HTR-8/SVneo (cell line): ENCODE data around the gene MPP3.
"Not testable (repeated sequence)": the region's sequence is repeated elsewhere in the genome, so short reads cannot be mapped to it uniquely, and the experiment has no call there.

Experiments
- DNase-seq: peaks from one replicate; pipeline ENCODE4 v3.0.0; 2011; ENCODE audit warnings: low spot score, mixed read lengths; ENCODE audit not compliant: insufficient read length
- FAIRE-seq: peaks from 2 replicates; lab custom pipeline; 2011; peaks lifted over from hg19 to GRCh38; lab: Jason Lieb, UNC

MPP3 gene

DNA sequence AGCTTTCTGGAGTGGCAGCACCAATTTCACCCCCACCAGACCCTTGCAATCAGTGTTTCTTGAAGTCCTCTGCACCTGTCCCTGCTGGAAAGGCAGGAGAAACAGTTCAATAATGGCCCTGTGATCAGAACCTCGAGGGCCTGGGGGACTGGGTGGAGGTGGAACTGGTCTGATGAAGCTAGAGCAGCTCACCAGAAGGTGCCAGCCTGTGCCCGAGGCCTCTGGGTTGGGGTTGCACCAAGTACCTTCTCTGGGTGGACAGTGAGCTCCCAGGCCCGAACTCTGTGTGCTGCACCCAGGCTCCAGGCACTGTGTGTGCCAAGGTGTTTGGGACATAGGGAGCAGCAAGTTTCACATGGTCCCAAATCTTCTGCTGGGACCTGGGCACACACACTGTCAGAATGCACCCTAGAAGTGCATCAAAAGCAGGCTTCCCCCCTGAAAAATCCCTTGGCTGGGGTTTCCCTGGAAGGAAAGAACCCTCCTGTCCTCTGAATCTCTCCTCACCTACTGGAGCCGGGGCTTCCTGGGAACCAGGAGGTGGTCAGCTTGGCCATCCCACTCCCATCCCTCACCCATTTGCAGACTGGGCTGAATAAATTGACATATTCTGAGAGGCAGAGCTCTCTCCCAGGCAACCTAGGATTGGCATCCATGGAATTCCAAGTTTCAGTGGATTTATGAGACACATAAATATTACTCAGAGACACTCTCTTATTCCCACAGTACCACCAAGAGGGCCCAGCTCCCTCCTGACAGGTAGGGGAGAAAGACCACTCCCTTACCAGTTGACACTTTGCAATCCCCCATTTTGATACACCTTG, 31.4 kb upstream of the MPP3 start:
- FAIRE-seq (peak; percentile 40), DNase-seq (peak; percentile 52)

DNA sequence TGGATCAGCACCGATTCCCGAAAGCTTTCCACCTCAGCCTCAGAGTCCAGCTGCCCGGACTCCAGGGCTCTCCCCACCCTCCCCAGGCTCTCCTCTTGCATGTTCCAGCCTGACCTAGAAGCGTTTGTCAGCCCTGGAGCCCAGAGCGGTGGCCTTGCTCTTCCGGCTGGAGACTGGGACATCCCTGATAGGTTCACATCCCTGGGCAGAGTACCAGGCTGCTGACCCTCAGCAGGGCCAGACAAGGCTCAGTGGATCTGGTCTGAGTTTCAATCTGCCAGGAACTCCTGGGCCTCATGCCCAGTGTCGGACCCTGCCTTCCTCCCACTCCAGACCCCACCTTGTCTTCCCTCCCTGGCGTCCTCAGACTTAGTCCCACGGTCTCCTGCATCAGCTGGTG, 29.0 kb upstream of the MPP3 start:
- FAIRE-seq (no peak), DNase-seq (no peak)

GRCh38 chr17:43860927-43861622, 28.1 kb upstream of the MPP3 start:
- FAIRE-seq (no peak), DNase-seq (no peak)

DNA sequence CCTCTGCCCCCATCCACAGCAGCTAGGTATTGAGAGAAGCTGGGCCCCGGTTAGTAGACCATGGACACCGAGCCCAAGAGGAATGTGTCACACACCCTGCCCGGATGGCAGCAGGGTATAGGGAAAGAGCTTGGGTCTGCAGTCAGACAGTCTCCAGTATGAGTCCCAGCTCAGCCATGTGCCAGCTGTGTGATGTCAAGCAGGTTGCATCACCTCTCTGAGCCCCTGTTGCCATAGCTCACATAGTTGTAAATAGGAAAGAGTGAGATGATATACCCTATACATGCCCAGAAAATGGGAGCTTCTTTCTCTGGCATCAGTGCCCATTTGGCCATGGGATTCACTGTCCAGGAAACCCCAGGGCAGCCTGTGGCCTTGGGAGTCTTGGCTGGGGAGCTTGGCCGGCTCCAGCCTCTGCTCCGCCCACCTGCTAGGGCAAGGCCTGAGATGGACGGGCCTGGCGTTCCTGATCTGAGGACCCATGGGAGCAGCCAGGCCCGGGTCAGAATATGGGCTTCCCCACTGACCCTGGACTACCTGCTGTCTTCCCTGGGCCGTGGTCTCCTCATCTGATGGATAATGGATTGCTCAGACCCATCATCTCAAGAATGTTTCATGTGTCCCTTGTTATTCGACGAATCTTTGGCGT, 27.3 kb upstream of the MPP3 start:
- no peak for DNase-seq
- FAIRE-seq = no peak

GRCh38 chr17:43857957-43858600, 25.1 kb upstream of the MPP3 start:
- DNase-seq (no peak), FAIRE-seq (no peak)

DNA sequence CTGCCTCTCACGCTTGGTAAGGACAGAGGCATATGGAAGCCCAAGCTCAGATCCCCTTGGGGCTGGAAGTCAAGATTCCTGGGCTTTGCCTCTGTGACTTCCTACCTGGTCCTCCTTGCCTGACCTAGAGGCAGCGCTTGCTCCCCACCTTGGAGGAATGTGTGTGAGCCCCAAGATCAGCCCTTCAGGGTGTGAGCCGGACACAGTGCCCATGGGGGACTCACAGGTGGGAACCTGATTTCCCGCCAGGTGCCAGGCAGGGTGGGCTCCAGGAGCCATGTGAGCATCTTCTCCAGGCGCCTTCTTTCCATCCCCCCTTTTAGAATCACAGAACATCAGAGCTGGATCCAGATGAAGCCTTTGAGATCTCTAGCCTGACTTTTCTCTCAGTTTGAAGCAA, 24.2 kb upstream of the MPP3 start:
- DNase-seq (no peak), FAIRE-seq (no peak)

- FAIRE-seq = no peak
- no peak for DNase-seq
These were observed 23.2 kb upstream of the MPP3 start for GRCh38 chr17:43856141-43856540.

DNA sequence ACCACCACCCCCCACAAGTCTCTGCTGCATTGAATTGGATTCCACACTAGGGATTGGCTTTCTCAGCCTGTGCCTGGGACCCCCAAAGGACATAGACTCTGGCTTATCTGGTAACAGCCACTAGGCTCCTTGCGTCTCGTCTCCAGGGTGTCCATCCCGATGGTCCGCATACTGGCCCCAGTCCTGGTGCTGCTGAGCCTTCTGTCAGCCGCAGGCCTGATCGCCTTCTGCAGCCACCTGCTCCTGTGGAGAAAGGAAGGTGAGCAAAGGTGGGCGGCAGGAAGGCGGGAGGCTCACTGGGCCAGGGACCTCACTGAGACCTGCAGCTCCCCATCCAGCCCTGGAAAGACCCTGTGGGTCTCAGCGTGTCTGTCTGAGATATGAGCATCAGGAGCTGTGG, 22.1 kb upstream of the MPP3 start:
- DNase-seq (no peak), FAIRE-seq (peak; percentile 31)

GRCh38 chr17:43854498-43854897, 21.6 kb upstream of the MPP3 start:
- peak; percentile 46 for FAIRE-seq
- no peak for DNase-seq

DNA sequence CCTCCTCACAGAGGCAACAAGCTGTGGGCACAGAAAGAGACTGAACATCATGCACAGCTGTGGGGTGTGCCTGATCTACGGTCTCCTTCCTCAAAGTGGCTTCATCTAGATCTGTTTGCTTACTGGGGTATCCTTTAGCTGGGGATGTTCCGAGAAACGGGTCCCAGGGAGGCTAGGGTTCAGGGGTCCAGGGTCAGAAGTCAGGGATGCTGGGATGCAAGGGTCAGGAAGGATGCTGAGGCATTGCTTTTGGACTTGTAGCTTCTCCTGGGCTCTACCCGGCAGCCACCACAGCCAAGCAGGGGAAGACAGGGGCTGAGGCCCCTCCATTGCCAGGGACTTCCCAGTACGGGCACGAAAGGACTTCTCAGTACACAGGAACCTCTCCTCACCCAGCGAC, 20.6 kb upstream of the MPP3 start:
- FAIRE-seq (no peak), DNase-seq (no peak)

GRCh38 chr17:43852571-43852970, 19.6 kb upstream of the MPP3 start:
- DNase-seq = no peak
- no peak for FAIRE-seq

GRCh38 chr17:43849116-43849515, 16.2 kb upstream of the MPP3 start:
- DNase-seq = no peak
- FAIRE-seq = no peak

DNA sequence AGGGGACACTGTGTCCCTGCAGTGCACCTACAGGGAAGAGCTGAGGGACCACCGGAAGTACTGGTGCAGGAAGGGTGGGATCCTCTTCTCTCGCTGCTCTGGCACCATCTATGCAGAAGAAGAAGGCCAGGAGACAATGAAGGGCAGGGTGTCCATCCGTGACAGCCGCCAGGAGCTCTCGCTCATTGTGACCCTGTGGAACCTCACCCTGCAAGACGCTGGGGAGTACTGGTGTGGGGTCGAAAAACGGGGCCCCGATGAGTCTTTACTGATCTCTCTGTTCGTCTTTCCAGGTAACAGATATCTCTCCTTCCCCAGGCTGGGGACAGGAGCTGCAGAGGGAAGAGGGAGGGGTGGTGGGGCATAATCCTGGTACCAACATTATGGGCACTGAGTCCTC, 15.7 kb upstream of the MPP3 start:
- no peak for DNase-seq
- no peak for FAIRE-seq

GRCh38 chr17:43846963-43847371, 14.0 kb upstream of the MPP3 start, which contains the start of gene CD300LG:
TSS of gene CD300LG (plus strand) at chr17:43847176. CDS start at chr17:43847217, 41 bp downstream.
- DNase-seq = no peak
- no peak for FAIRE-seq

DNA sequence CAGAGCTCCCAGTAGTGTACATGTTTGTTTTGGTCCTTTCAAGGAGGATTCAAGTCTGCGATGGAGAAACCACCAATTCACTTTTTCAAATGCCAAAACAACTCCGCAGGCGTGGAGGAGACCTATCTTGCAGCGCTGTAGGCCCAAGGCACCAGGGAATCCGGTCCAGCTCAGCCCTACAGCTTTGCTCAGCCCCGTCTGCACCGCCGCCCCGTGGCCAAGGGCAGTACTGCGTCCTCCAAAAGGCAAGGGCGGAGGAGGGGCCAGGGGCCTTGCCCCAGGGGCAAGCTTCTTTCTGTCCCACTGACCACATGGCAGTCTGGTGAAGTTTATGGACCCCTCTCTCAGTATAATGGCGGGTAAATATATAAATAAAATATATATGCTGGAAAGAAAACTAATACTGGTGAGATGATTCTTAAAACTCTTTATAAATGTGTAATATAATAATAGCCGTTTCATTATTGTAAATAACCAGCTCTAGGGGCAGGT, 13.3 kb upstream of the MPP3 start:
- DNase-seq = peak; percentile 96
- FAIRE-seq = peak; percentile 90

DNA sequence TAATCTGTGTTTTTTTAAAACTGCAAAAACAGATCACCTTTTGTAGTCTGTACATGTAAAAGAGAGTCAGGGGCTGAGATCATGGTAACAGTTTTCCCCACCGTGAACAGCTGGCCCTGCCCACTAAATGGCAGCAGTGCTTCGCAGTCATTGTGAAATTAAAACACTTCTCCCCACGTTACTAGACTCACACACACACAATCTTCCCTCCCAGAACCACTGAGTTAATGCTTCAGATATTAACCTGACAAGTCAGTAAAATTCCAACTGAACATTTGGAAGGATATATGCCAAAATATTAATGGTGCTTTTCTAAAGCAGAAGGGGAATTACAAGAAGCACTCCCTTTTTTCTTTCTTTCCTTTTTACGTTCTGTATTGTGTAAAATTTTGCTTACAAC, 12.8 kb upstream of the MPP3 start:
- FAIRE-seq (peak; percentile 4), DNase-seq (no peak)

DNA sequence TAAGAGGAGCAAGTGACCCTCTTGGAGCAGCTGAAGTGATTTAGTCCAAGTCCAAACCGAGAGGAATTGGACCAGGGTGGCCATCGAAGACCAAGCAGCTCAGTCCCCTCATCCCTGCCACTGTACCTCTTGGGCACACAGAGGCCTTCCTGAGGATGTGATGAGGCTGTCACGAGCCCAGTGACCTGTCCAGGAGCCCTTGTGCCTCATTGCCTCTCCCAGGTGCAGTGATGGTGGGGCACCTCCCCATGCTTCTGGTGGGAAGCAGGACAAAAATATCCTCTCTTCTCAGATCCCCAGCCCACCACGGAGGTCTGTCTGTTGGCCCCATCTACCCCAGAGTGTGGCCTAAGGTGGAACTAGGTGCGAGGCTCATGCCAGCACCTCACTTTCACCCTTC, 11.3 kb upstream of the MPP3 start:
- FAIRE-seq = no peak
- no peak for DNase-seq

DNA sequence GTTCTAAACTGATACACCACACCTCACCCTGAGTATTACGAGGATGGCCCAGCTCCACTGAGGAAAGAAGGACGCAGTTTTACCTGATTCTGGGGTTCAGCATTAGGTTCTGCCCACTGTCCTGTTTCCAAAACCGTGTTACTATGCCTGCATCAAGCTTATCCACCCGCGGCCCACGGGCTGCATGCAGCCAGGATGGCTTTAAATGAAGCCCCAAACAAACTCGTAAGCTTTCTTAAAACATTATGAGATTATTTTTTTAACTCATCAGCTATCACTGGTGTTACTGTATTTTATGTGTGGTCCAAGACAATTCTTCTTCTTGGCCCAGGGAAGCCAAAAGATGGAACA, 10.0 kb upstream of the MPP3 start:
- DNase-seq = no peak
- no peak for FAIRE-seq

DNA sequence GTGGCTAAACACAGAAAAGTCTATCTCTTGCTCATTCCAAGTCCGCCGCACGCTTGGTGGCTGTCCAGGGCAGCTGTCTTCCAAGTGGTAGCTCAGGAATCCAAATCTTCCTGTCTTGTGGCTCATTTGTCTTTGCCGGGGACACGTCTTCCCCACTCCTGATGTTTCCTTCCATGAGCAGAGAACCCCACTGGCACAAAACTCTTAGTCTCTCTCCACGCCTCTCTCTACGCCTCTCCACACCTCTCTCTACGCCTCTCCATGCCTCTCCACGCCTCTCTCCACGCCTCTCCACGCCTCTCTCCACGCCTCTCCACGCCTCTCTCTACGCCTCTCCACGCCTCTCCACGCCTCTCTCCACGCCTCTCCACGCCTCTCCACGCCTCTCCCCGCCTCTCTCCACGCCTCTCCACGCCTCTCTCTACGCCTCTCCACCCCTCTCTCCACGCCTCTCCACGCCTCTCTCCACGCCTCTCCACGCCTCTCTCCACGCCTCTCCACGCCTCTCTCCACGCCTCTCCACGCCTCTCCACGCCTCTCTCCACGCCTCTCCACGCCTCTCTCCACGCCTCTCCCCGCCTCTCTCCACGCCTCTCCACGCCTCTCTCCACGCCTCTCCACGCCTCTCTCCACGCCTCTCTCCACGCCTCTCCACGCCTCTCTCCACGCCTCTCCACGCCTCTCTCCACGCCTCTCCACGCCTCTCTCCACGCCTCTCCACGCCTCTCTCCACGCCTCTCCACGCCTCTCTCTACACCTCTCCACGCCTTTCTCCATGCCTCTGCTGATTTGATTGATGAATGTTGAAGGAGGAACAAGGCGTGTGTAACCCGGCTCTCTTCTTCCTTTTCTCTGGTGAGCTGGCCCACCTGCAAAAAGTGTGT, 9.4 kb upstream of the MPP3 start:
- not testable (repeated sequence) for FAIRE-seq, DNase-seq

DNA sequence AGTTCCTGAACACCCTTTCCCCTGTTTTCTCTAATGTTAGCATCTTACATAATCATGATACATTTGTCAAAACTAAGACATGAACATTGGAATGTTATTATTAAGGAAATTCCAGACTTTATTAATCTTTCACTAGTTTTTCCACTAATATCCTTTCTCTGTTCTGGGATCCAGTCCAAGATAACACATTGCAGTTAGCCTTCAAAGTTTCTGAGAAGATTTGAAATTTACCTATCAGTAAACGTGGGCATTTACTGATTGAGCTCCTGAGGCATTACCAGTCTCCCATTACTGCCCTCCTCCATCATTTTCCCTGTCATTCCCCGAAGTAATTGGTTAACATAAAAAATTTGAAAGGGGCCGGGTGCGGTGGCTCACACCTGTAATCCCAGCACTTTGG, 8.3 kb upstream of the MPP3 start:
- DNase-seq (no peak), FAIRE-seq (no peak)
